Ishikawa (cell line): ENCODE data around the gene THEM4.

Source experiments
- CEBPB ChIP-seq: IDR thresholded peaks from 2 replicates; pipeline ENCODE4 v1.6.1; 2012
- CREB1 ChIP-seq: IDR thresholded peaks from 2 replicates; pipeline ENCODE4 v1.6.1; 2012; ENCODE audit warnings: low read depth
- EGR1 ChIP-seq: IDR thresholded peaks from 2 replicates; pipeline ENCODE4 v1.6.1; 2012
- EP300 ChIP-seq: IDR thresholded peaks from 2 replicates; pipeline ENCODE4 v1.6.1; 2012; ENCODE audit warnings: borderline replicate concordance
- FOXM1 ChIP-seq: IDR thresholded peaks from 2 replicates; pipeline ENCODE4 v1.6.1; 2012; ENCODE audit warnings: low read depth, borderline replicate concordance
- MAX ChIP-seq: IDR thresholded peaks from 2 replicates; pipeline ENCODE4 v1.6.1; 2012
- NFIC ChIP-seq: IDR thresholded peaks from 2 replicates; pipeline ENCODE4 v1.6.1; 2012
- RAD21 ChIP-seq: IDR thresholded peaks from 2 replicates; pipeline ENCODE4 v1.6.1; 2012; ENCODE audit warnings: low read depth
- REST ChIP-seq: IDR thresholded peaks from 2 replicates; pipeline ENCODE4 v1.6.1; 2012; ENCODE audit warnings: low read depth, mild to moderate bottlenecking
- TAF1 ChIP-seq: IDR thresholded peaks from 2 replicates; pipeline ENCODE4 v1.6.1; 2012; ENCODE audit warnings: low read depth, mild to moderate bottlenecking
- TCF12 ChIP-seq: IDR thresholded peaks from 2 replicates; pipeline ENCODE4 v1.6.1; 2012; ENCODE audit warnings: low read depth
- TEAD4 ChIP-seq: IDR thresholded peaks from 2 replicates; pipeline ENCODE4 v1.6.1; 2012
- YY1 ChIP-seq: IDR thresholded peaks from 2 replicates; pipeline ENCODE4 v1.6.1; 2012; ENCODE audit warnings: low read depth
- ZBTB7A ChIP-seq: IDR thresholded peaks from 2 replicates; pipeline ENCODE4 v1.6.1; 2012; ENCODE audit warnings: low read depth
- TF ChIP-seq, protein P1 (sequence below): IDR thresholded peaks from 2 replicates; pipeline ENCODE4 v1.6.1; 2012

THEM4 gene

DNA sequence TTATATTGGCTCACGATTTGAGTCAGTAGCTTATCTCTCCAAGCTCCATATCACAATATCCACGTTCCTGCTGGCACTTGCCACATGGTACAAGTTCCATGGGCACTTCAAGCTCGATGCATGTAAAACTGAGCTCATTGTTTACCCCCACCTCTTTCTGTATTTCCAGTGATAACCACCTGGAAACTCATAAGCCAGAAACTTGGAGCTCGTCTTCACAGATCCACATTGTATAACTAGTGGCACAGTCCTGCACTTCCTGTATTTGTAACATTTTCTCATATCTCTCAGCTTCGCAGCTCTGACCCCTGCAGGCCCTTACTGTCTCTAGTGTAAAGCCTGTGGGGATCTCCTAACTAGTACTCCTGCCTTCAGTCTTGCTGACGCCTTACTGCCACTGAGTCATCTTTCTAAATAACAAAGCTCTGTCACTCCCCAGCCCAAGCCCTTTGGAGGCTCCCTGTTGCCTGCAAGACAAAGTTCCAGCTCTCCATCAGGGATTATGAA lies 63.2 kb downstream of the THEM4 start:
- TF ChIP-seq EP300 (no peak), EGR1 (no peak), TCF12 (no peak), YY1 (no peak), REST (no peak), MAX (no peak), TEAD4 (no peak), CREB1 (no peak), FOXM1 (no peak), TAF1 (no peak), NFIC (no peak), ZBTB7A (no peak), CEBPB (no peak)
- TF ChIP-seq, protein P1, sequence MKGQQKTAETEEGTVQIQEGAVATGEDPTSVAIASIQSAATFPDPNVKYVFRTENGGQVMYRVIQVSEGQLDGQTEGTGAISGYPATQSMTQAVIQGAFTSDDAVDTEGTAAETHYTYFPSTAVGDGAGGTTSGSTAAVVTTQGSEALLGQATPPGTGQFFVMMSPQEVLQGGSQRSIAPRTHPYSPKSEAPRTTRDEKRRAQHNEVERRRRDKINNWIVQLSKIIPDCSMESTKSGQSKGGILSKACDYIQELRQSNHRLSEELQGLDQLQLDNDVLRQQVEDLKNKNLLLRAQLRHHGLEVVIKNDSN, result no peak

DNA sequence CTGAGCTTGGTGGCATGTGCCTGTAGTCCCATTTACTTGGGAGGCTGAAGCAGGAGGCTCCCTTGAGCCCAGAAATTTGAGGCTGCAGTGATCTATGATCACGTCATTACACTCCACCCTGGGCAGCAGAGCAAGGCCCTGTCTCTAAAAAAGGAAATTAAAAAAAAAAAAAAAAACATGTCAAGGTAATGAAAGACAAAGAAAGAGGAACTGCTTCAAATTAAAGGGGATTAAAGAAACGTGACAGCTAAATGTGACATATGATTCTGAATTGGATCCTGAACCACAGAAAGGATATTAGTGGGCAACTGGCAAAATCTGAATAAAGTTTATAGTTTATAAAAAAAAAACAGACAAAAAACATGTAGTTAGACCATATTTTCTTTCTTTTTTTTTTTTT lies 65.9 kb downstream of the THEM4 start:
- TF ChIP-seq EGR1 (no peak), MAX (no peak), ZBTB7A (no peak), TAF1 (no peak), TEAD4 (no peak), REST (no peak), FOXM1 (no peak), TCF12 (no peak), CEBPB (no peak), RAD21 (no peak), CREB1 (no peak), EP300 (no peak), NFIC (no peak), YY1 (no peak)
- TF ChIP-seq, protein P1, result no peak

DNA sequence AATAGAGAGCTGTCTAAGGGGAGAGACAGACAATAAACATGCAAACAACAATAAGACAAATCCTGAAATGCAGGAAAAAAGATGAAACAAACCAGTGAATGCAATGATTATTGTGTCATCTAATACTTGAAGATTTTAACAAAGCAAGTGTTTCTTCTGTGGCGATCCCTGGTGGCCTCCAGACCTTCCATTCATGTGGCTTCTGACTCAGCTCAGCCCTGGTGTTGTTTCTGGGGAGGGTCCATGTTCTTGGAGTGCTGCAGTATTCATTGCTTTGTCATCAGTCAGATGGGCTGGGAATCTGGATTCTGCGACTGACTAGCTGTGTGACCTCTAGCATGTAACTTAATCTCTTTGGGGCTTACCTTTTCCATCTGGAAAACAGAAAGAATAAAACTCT lies 68.2 kb downstream of the THEM4 start:
- TF ChIP-seq TEAD4 (no peak), EP300 (no peak), TAF1 (no peak), MAX (no peak), NFIC (no peak), ZBTB7A (no peak), RAD21 (no peak), FOXM1 (no peak), EGR1 (no peak), YY1 (no peak), CREB1 (no peak), CEBPB (no peak), REST (no peak), TCF12 (no peak)
- TF ChIP-seq, protein P1, result no peak

DNA sequence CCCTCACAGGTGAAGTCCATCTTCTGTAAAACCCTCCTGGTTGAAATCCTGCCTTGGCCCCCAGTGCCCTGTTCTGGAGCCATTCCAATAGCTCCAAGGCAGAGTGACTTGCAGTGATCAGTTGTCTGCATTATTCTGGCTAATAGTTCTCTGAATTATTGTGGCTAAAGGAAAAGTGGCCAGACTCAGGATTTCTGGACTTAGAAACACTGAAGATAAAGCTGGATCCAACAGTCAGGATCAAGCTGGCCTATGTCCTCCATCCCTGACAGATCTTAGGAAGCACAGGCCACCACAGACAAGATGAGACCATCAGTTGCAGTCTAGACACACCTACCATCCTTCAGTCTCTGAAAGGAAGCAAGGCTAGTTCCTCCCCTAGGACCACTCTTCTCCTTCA lies 68.9 kb downstream of the THEM4 start:
- TF ChIP-seq EP300, result no peak
- TF ChIP-seq MAX, result no peak
- no peak for TF ChIP-seq ZBTB7A
- no peak for TF ChIP-seq EGR1
- no peak for TF ChIP-seq TAF1
- no peak for TF ChIP-seq NFIC
- TF ChIP-seq YY1, result no peak
